Measurements from ENCODE around the gene TTC16. TPM values are rescaled to one million over a fixed set of nuclear protein-coding genes. Genes with fewer than 3 reads are reported as not detected.

TTC16 gene
- total RNA-seq, 1 experiment from 2014 or later, result not detected

DNA sequence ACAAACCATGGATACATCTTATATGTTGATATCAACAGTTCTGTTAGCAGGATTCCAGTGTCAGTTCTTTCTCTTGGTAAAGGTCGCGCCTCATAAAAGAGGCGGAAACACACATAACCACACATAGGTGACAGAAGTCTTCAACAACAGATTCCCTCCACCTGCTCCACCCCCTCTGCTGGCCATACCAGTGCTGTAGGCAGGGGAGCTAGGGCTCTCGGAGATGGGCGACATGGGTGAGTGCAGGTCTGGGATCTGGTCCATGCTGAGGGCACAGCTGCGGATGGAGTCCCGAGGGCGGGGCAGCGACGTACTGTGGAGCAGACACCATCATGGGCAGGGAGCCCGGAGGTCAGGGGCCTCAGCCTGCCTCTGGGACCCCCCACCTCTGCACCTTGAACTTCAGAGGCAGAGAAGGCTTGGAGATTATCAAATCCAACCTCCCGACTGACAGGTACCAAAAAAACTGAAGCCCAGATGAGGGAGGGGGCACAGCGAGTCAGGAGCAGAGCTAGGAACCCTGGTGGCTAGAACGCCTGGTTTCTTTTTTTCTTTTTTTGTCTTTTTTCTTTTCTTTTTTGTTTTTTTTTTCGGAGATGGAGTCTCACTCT lies 31.2 kb downstream of the TTC16 start:
- Histone ChIP-seq H3K4me2 (ENCODE audit: low read depth, low read length, poor library complexity, severe bottlenecking) (no peak overlapping the region), H3K79me2 (ENCODE audit: low read length) (no peaks in the 10 kb centered on the region), H3K4me3 (ENCODE audit: low read length) (no peak overlapping the region), H3K27me3 (ENCODE audit: low read length) (no peaks in the 10 kb centered on the region), H3K9me3 (ENCODE audit: low read length) (no peaks in the 10 kb centered on the region), H4K20me1 (ENCODE audit: insufficient read depth, low read depth, low read length) (no peaks in the 10 kb centered on the region), H3K27ac (ENCODE audit: low read length) (no peak overlapping the region), H3K4me1 (ENCODE audit: low read length) (no peaks in the 10 kb centered on the region), H3K36me3 (ENCODE audit: insufficient read depth, low read length) (no peaks in the 10 kb centered on the region), H3K9me2 (replicated peaks; ENCODE audit: insufficient read depth, low read length) (no peaks in the 10 kb centered on the region), H2AFZ (ENCODE audit: low read length) (no peak overlapping the region), H3K9ac (ENCODE audit: low read length) (no peak overlapping the region)
- no peak for DNase-seq

DNA sequence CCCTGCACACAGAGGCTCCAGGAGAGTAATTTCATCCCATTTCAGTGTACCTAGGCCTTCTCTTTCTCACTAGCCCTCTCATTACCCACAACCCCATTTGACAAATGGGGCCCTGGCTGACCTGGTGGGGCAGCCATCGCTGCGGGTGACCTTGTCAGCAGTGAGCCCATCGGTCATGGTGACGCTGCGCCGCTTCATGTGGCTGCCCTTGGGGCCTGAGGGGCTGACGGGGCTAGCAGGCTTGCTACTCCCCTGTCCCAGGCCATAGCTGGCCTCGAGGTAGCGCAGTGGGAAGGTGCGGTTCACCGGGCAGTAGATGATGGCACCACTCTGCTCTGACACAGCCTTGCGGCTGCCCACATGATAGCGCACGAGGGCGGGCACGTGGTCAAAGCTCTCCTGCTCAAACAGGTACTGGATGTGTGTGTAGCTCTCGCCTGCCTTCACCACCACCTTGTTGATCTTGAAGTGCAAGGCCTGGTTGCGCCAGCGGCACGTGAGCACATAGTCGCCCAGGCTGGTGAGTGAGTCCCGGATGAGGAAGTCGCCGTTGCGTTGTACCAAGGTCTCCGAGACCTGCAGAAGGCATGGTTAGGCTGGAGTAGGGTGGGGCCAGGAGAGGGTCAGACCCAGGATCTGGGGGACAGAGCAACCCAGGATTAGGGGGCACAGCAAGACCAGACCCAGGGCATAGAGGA lies 33.4 kb downstream of the TTC16 start:
- H4K20me1 ChIP-seq (ENCODE audit: insufficient read depth, low read depth, low read length), result no peaks in the 10 kb centered on the region
- H2AFZ ChIP-seq (ENCODE audit: low read length), result no peak overlapping the region
- no peaks in the 10 kb centered on the region for H3K4me1 ChIP-seq (ENCODE audit: low read length)
- no peaks in the 10 kb centered on the region for H3K9me2 ChIP-seq (replicated peaks; ENCODE audit: insufficient read depth, low read length)
- no peaks in the 10 kb centered on the region for H3K79me2 ChIP-seq (ENCODE audit: low read length)
- H3K9ac ChIP-seq (ENCODE audit: low read length), result no peak overlapping the region
- DNase-seq, result no peak
- H3K27ac ChIP-seq (ENCODE audit: low read length), result no peak overlapping the region
- H3K27me3 ChIP-seq (ENCODE audit: low read length), result no peaks in the 10 kb centered on the region
- no peaks in the 10 kb centered on the region for H3K36me3 ChIP-seq (ENCODE audit: insufficient read depth, low read length)
- H3K4me3 ChIP-seq (ENCODE audit: low read length), result no peak overlapping the region
- H3K9me3 ChIP-seq (ENCODE audit: low read length), result no peaks in the 10 kb centered on the region
- H3K4me2 ChIP-seq (ENCODE audit: low read depth, low read length, poor library complexity, severe bottlenecking), result no peak overlapping the region

DNA sequence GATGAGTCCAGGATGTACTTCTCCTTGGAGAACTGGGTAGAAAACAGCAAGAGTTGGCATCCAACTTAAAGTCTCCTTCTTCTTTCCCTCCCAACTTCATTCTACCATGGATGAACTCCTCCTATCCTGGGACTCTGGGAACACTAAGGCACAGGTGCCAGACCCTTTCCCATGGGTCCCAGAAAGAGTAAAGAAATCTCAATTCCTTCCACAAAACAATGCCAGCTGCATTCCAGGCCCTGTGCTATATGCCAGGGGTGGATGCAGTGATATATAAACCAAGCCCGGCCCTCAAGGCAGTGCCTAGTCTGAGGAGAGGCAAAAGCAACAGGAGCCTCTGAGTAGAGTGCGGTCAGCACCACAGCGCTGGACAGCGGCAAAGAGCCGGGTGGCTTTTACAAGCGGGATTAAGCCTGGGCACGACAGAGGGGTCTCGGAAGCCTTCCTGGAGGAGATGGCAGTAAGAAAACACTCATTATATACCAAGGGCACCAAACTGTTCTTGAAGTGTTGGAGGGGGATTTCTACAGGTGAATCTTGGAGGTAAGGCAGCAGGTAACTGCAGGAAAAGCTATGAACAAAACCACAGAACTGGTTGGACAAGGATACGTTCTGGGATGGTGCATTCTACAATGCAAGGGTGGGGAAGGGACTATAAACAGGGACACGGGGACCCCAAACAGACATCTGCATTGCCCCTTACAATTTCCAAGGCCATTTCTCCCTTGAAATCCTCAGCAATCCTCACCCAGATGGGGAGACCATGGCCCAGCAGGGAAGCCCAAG lies 35.6 kb downstream of the TTC16 start:
- no peak overlapping the region for H3K4me2 ChIP-seq (ENCODE audit: low read depth, low read length, poor library complexity, severe bottlenecking)
- no peaks in the 10 kb centered on the region for H4K20me1 ChIP-seq (ENCODE audit: insufficient read depth, low read depth, low read length)
- DNase-seq, result no peak
- no peak overlapping the region for H2AFZ ChIP-seq (ENCODE audit: low read length)
- H3K79me2 ChIP-seq (ENCODE audit: low read length), result no peaks in the 10 kb centered on the region
- H3K9me2 ChIP-seq (replicated peaks; ENCODE audit: insufficient read depth, low read length), result no peaks in the 10 kb centered on the region
- H3K9me3 ChIP-seq (ENCODE audit: low read length), result no peaks in the 10 kb centered on the region
- no peak overlapping the region for H3K9ac ChIP-seq (ENCODE audit: low read length)
- no peak overlapping the region for H3K4me3 ChIP-seq (ENCODE audit: low read length)
- no peaks in the 10 kb centered on the region for H3K27me3 ChIP-seq (ENCODE audit: low read length)
- no peaks in the 10 kb centered on the region for H3K36me3 ChIP-seq (ENCODE audit: insufficient read depth, low read length)
- H3K27ac ChIP-seq (ENCODE audit: low read length), result no peak overlapping the region
- H3K4me1 ChIP-seq (ENCODE audit: low read length), result no peaks in the 10 kb centered on the region

DNA sequence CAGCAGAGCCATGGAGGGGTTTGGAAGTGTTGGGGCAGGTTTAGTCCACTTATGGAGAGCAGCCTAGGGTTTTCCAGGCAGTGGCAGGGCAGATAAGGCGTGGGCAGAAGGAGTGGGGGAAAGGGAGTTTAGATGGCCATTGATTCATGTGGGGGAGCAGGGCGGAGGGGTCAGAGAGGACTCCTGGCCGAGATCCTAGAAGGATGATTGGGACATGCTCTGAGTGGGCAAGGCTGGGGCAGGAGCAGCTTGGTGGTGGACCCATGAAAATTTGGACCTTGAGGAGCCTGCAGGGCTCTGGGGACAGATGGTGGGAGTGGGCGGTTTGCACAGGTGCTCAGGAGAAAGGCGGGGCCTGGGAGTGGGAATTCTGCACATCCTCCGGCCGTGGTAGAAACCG lies 37.3 kb downstream of the TTC16 start:
- no peak overlapping the region for H3K9ac ChIP-seq (ENCODE audit: low read length)
- H4K20me1 ChIP-seq (ENCODE audit: insufficient read depth, low read depth, low read length), result no peaks in the 10 kb centered on the region

DNA sequence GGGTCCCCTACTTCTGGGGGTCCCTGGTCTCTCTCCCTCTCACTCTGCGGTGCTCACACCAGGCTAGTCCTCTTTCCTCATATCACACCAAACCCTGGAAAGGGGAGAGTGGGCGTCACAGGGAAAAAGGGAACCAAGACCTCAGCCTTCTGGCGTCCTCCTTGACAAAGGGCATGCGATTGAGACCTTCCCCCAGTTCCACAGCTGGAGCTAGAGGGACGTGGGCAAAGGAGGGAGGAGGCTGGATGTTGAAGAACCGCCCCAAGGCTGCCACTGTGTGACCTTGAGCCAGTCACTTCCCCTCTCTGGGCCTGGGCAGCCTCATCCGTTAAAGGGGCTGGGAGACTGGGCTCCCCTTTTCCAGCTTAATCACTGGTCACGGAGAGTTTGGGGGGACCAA lies 37.7 kb downstream of the TTC16 start:
- Histone ChIP-seq H3K4me1 (ENCODE audit: low read length) (no peaks in the 10 kb centered on the region), H3K27ac (ENCODE audit: low read length) (no peak overlapping the region), H3K9me3 (ENCODE audit: low read length) (no peaks in the 10 kb centered on the region), H2AFZ (ENCODE audit: low read length) (no peak overlapping the region), H3K4me2 (ENCODE audit: low read depth, low read length, poor library complexity, severe bottlenecking) (no peak overlapping the region), H4K20me1 (ENCODE audit: insufficient read depth, low read depth, low read length) (no peaks in the 10 kb centered on the region), H3K27me3 (ENCODE audit: low read length) (no peaks in the 10 kb centered on the region), H3K36me3 (ENCODE audit: insufficient read depth, low read length) (no peaks in the 10 kb centered on the region), H3K79me2 (ENCODE audit: low read length) (no peaks in the 10 kb centered on the region), H3K9me2 (replicated peaks; ENCODE audit: insufficient read depth, low read length) (no peaks in the 10 kb centered on the region), H3K4me3 (ENCODE audit: low read length) (no peak overlapping the region), H3K9ac (ENCODE audit: low read length) (no peak overlapping the region)
- no peak for DNase-seq

More for the DNA sequence above, 37.3 kb downstream of the TTC16 start:
- Histone ChIP-seq H3K27ac (ENCODE audit: low read length) (no peak overlapping the region), H3K27me3 (ENCODE audit: low read length) (no peaks in the 10 kb centered on the region), H3K79me2 (ENCODE audit: low read length) (no peaks in the 10 kb centered on the region), H3K36me3 (ENCODE audit: insufficient read depth, low read length) (no peaks in the 10 kb centered on the region), H2AFZ (ENCODE audit: low read length) (no peak overlapping the region), H3K9me3 (ENCODE audit: low read length) (no peaks in the 10 kb centered on the region), H3K4me3 (ENCODE audit: low read length) (no peak overlapping the region), H3K4me2 (ENCODE audit: low read depth, low read length, poor library complexity, severe bottlenecking) (no peak overlapping the region), H3K9me2 (replicated peaks; ENCODE audit: insufficient read depth, low read length) (no peaks in the 10 kb centered on the region), H3K4me1 (ENCODE audit: low read length) (no peaks in the 10 kb centered on the region)
- no peak for DNase-seq

DNA sequence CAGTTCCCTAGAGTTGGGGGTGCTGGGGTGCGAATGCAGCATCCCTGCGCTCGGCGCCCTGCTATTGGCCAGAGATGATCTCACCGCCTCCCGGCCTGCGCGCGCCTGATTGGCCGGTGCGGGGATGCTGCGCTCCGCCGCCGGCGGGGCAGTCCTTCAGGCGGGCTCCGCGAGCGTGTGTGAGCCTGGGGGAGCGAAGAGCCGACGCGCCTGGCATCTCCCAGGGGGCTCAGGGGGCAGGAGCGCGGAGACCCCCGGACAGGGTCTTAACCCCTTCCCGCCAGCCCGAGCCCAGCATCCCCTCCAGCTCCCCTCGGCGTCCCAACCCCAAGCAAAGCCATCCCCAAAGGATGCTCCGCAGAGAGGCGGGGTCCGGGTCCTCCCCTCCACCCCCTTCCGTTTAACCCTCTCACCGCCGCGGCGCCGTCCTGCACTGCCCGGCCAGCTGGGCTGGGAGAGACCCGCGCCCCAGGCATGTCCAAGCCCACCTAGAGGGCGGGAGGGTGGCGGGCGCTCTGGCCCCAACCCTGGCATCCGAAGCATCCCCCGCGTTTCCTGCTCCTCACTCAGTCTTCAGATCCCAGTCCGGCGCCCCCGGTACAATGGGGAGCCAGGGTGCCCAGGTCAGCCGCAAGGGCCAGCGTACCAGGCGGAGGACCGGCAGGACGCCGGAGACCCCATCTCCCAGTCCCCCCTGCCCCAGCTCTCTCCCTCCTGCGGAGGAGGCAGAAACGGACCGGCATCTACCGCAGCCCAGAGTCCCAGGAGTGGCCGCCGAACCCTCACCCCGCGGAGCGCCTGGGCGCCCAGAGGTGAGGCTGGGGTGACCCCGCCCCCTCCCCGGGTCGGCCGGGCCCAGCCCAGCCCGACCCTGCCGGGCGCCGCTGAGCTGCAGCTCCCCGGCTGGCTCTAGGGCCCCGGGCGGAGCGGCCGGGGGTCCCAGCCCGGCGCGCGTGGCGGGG lies 38.5 kb downstream of the TTC16 start:
- H3K79me2 ChIP-seq (ENCODE audit: low read length), result no peaks in the 10 kb centered on the region
- H3K27ac ChIP-seq (ENCODE audit: low read length), result no peak overlapping the region
- H3K27me3 ChIP-seq (ENCODE audit: low read length), result no peaks in the 10 kb centered on the region
- no peak overlapping the region for H3K9ac ChIP-seq (ENCODE audit: low read length)
- DNase-seq, result no peak
- H3K9me3 ChIP-seq (ENCODE audit: low read length), result no peaks in the 10 kb centered on the region
- H3K4me3 ChIP-seq (ENCODE audit: low read length), result no peak overlapping the region
- H4K20me1 ChIP-seq (ENCODE audit: insufficient read depth, low read depth, low read length), result no peaks in the 10 kb centered on the region
- H2AFZ ChIP-seq (ENCODE audit: low read length), result no peak overlapping the region
- H3K4me1 ChIP-seq (ENCODE audit: low read length), result no peaks in the 10 kb centered on the region
- H3K9me2 ChIP-seq (replicated peaks; ENCODE audit: insufficient read depth, low read length), result no peaks in the 10 kb centered on the region
- H3K36me3 ChIP-seq (ENCODE audit: insufficient read depth, low read length), result no peaks in the 10 kb centered on the region
- no peak overlapping the region for H3K4me2 ChIP-seq (ENCODE audit: low read depth, low read length, poor library complexity, severe bottlenecking)

DNA sequence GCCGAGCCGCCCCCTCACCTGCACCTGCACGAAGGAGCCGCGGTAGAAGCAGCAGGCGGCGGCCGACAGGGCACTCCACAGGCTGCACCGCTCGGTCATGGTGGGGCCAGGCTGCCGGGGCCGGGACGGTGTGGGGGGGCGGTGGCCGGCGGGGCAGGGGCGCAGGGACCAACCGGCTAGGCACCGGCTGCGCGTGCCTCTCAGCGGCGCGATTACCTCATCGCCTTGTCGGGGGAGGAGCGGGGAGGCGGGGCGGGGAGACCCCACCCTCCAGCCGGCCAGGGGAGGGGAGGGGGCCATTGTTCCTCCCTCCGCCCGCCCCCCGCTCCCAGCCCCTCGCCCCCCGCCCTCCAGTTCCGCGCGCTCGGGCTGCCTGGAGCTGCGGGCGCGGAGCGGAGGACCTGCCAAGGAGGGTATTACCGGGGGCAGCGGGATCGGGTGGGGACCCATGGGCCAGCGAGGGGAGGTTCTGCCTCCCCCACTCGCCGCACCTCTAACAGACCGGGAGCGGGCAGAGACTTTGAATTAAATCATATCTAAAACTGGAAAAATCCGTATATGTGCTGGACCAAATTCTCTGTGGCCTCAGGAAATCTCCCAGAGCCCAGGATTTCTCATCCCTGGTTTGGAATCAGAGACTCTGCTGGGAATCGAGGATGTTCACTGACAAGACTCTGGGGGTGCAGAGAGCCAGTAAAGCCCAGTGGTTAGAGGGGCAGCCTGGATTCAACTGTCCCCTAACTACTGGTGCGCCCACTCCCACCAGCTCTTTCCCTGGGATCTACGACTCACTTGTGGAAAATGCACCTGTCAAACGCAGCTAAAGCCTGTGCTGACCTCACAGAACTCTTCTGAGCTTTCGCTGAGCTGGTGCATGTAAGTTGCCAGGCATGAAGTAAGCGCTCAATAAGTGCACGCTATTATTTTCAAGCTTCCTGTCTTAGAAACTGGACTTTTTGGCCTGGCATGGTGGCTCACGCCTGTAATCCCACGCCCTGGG lies 39.5 kb downstream of the TTC16 start:
- Histone ChIP-seq H2AFZ (ENCODE audit: low read length) (no peak overlapping the region), H4K20me1 (ENCODE audit: insufficient read depth, low read depth, low read length) (no peaks in the 10 kb centered on the region), H3K4me1 (ENCODE audit: low read length) (no peaks in the 10 kb centered on the region), H3K4me2 (ENCODE audit: low read depth, low read length, poor library complexity, severe bottlenecking) (no peak overlapping the region), H3K9me2 (replicated peaks; ENCODE audit: insufficient read depth, low read length) (no peaks in the 10 kb centered on the region), H3K36me3 (ENCODE audit: insufficient read depth, low read length) (no peaks in the 10 kb centered on the region), H3K4me3 (ENCODE audit: low read length) (no peak overlapping the region), H3K9me3 (ENCODE audit: low read length) (no peaks in the 10 kb centered on the region), H3K27ac (ENCODE audit: low read length) (no peak overlapping the region), H3K79me2 (ENCODE audit: low read length) (no peaks in the 10 kb centered on the region), H3K9ac (ENCODE audit: low read length) (no peak overlapping the region), H3K27me3 (ENCODE audit: low read length) (no peaks in the 10 kb centered on the region)
- DNase-seq, result no peak
